HEK293 (cell line): Measurements from ENCODE around the gene DCT.

Source experiments
- CTCF ChIA-PET: fragments of 350-600 bp; formaldehyde crosslinking; extraction: SDS; loops from one replicate; lab custom pipeline; 2021; ENCODE audit warnings: antibody characterized with exemption; lab: Yijun Ruan, JAX
- POLR2A ChIA-PET: fragments of 300-600 bp; formaldehyde crosslinking; extraction: SDS; loops from one replicate; lab custom pipeline; 2020; ENCODE audit warnings: antibody characterized with exemption, inconsistent platforms; lab: Yijun Ruan, JAX
- H3K27ac ChIP-seq: fragments of 200-500 bp; sonication (Bioruptor generic); 2 replicates; pipeline ENCODE4 v1.5.1; 2014; ENCODE audit warnings: low read depth, low read length, control low read depth, inconsistent platforms; ENCODE audit errors: extremely low read depth
- H3K36me3 ChIP-seq, 2 experiments: fragments of 200-500 bp in 1 of 2; sonication (Bioruptor generic) in 1 of 2; 1 replicate in 1 of 2; 2 replicates in 1 of 2; pipeline ENCODE4 v1.5.1; 2014 to 2017; ENCODE audit warnings: inconsistent platforms in 2 of 2, low read length in 2 of 2; ENCODE audit not compliant: control insufficient read depth in 2 of 2, insufficient read depth in 1 of 2
- H3K4me1 ChIP-seq: fragments of 200-500 bp; sonication (Bioruptor generic); 2 replicates; pipeline ENCODE4 v1.5.1; 2014; ENCODE audit warnings: mild to moderate bottlenecking, low read length, inconsistent platforms; ENCODE audit not compliant: control insufficient read depth, insufficient read depth
- H3K4me3 ChIP-seq: 2 replicates; pipeline ENCODE4 v1.5.1; 2011; ENCODE audit warnings: low read depth, mild to moderate bottlenecking, control low read depth, low read length, moderate library complexity
- H3K9me3 ChIP-seq: fragments of 200-500 bp; sonication (Bioruptor generic); 2 replicates; pipeline ENCODE4 v1.5.1; 2014; ENCODE audit warnings: low read depth, low read length, inconsistent platforms; ENCODE audit not compliant: control insufficient read depth, insufficient read depth
- BCL11B ChIP-seq: fragments of 450-650 bp; formaldehyde crosslinking; IDR thresholded peaks from 2 replicates; pipeline ENCODE4 v1.5.1; 2016; ENCODE audit warnings: low read depth, missing biosample characterization, missing genetic modification characterization
- GLI4 ChIP-seq: fragments of 450-650 bp; formaldehyde crosslinking; IDR thresholded peaks from 2 replicates; pipeline ENCODE4 v1.5.1; 2016; ENCODE audit warnings: missing biosample characterization, missing genetic modification characterization
- INSM2 ChIP-seq: fragments of 450-650 bp; formaldehyde crosslinking; IDR thresholded peaks from 2 replicates; pipeline ENCODE4 v1.5.1; 2016; ENCODE audit warnings: missing biosample characterization, missing genetic modification characterization
- KLF1 ChIP-seq: fragments of 450-650 bp; formaldehyde crosslinking; IDR thresholded peaks from 2 replicates; pipeline ENCODE4 v1.5.1; 2016; ENCODE audit warnings: missing biosample characterization, missing genetic modification characterization
- KLF10 ChIP-seq: fragments of 450-650 bp; IDR thresholded peaks from 2 replicates; pipeline ENCODE4 v1.5.1; 2018; ENCODE audit warnings: missing biosample characterization, mild to moderate bottlenecking, missing genetic modification characterization
- MYNN ChIP-seq: fragments of 450-650 bp; formaldehyde crosslinking; IDR thresholded peaks from 2 replicates; pipeline ENCODE4 v1.5.1; 2016; ENCODE audit warnings: missing biosample characterization, missing genetic modification characterization, borderline replicate concordance
- MZF1 ChIP-seq: fragments of 450-650 bp; formaldehyde crosslinking; IDR thresholded peaks from 2 replicates; pipeline ENCODE4 v1.5.1; 2017; ENCODE audit warnings: missing biosample characterization, missing genetic modification characterization, borderline replicate concordance
- PBX3 ChIP-seq: sonication (generic); formaldehyde crosslinking; IDR thresholded peaks from 2 replicates; pipeline ENCODE4 v1.8.1; 2022; ENCODE audit warnings: mild to moderate bottlenecking, moderate library complexity, missing genetic modification reagents
- PRDM6 ChIP-seq: fragments of 450-650 bp; formaldehyde crosslinking; IDR thresholded peaks from 2 replicates; pipeline ENCODE4 v1.5.1; 2017; ENCODE audit warnings: missing biosample characterization, missing genetic modification characterization
- REPIN1 ChIP-seq: fragments of 450-650 bp; formaldehyde crosslinking; IDR thresholded peaks from 2 replicates; pipeline ENCODE4 v1.5.1; 2017; ENCODE audit warnings: missing biosample characterization, missing genetic modification characterization, low read depth
- SCRT1 ChIP-seq: fragments of 450-650 bp; formaldehyde crosslinking; IDR thresholded peaks from 2 replicates; pipeline ENCODE4 v1.5.1; 2016; ENCODE audit warnings: missing biosample characterization, missing genetic modification characterization, borderline replicate concordance
- SCRT2 ChIP-seq: fragments of 450-650 bp; formaldehyde crosslinking; IDR thresholded peaks from 2 replicates; pipeline ENCODE4 v1.5.1; 2016; ENCODE audit warnings: missing biosample characterization, missing genetic modification characterization
- ZFHX2 ChIP-seq: fragments of 450-650 bp; formaldehyde crosslinking; conservative IDR thresholded peaks from 2 replicates; pipeline ENCODE4 v1.5.1; 2016; ENCODE audit warnings: missing biosample characterization, missing genetic modification characterization
- ZFP41 ChIP-seq: fragments of 450-650 bp; formaldehyde crosslinking; IDR thresholded peaks from 2 replicates; pipeline ENCODE4 v1.5.1; 2016; ENCODE audit warnings: missing biosample characterization, missing genetic modification characterization, borderline replicate concordance
- ZNF133 ChIP-seq: fragments of 450-650 bp; formaldehyde crosslinking; IDR thresholded peaks from 2 replicates; pipeline ENCODE4 v1.5.1; 2016; ENCODE audit warnings: missing biosample characterization, missing genetic modification characterization
- ZNF155 ChIP-seq: fragments of 450-650 bp; formaldehyde crosslinking; IDR thresholded peaks from 2 replicates; pipeline ENCODE4 v1.5.1; 2016; ENCODE audit warnings: missing biosample characterization, missing genetic modification characterization
- ZNF2 ChIP-seq: fragments of 450-650 bp; formaldehyde crosslinking; IDR thresholded peaks from 2 replicates; pipeline ENCODE4 v1.5.1; 2016; ENCODE audit warnings: missing biosample characterization, missing genetic modification characterization
- ZNF23 ChIP-seq: fragments of 450-650 bp; formaldehyde crosslinking; IDR thresholded peaks from 2 replicates; pipeline ENCODE4 v1.5.1; 2016; ENCODE audit warnings: missing biosample characterization, missing genetic modification characterization, borderline replicate concordance
- ZNF239 ChIP-seq: fragments of 450-650 bp; formaldehyde crosslinking; IDR thresholded peaks from 2 replicates; pipeline ENCODE4 v1.5.1; 2016; ENCODE audit warnings: missing biosample characterization, missing genetic modification characterization
- ZNF341 ChIP-seq: fragments of 450-650 bp; formaldehyde crosslinking; IDR thresholded peaks from 2 replicates; pipeline ENCODE4; 2016; ENCODE audit warnings: low read depth, missing biosample characterization, missing genetic modification characterization
- ZNF404 ChIP-seq: fragments of 450-650 bp; formaldehyde crosslinking; IDR thresholded peaks from 2 replicates; pipeline ENCODE4 v1.5.1; 2017; ENCODE audit warnings: missing biosample characterization, missing genetic modification characterization
- ZNF416 ChIP-seq: fragments of 450-650 bp; formaldehyde crosslinking; IDR thresholded peaks from 2 replicates; pipeline ENCODE4 v1.5.1; 2016; ENCODE audit warnings: missing biosample characterization, missing genetic modification characterization
- ZNF513 ChIP-seq: fragments of 450-650 bp; IDR thresholded peaks from 2 replicates; pipeline ENCODE4 v1.5.1; 2018; ENCODE audit warnings: missing biosample characterization, missing genetic modification characterization
- ZNF558 ChIP-seq: fragments of 450-650 bp; formaldehyde crosslinking; IDR thresholded peaks from 2 replicates; pipeline ENCODE4 v1.5.1; 2016; ENCODE audit warnings: missing biosample characterization, missing genetic modification characterization
- ZNF585B ChIP-seq: fragments of 450-650 bp; formaldehyde crosslinking; IDR thresholded peaks from 2 replicates; pipeline ENCODE4 v1.5.1; 2016; ENCODE audit warnings: missing biosample characterization, missing genetic modification characterization
- ZNF596 ChIP-seq: fragments of 450-650 bp; IDR thresholded peaks from 2 replicates; pipeline ENCODE4 v1.5.0; 2018; ENCODE audit warnings: missing biosample characterization, mild to moderate bottlenecking, missing genetic modification characterization, moderate library complexity
- ZNF664 ChIP-seq: fragments of 450-650 bp; formaldehyde crosslinking; IDR thresholded peaks from 2 replicates; pipeline ENCODE4 v1.5.1; 2016; ENCODE audit warnings: missing biosample characterization, missing genetic modification characterization
- ZNF76 ChIP-seq: fragments of 450-650 bp; formaldehyde crosslinking; IDR thresholded peaks from 2 replicates; pipeline ENCODE4; 2016; ENCODE audit warnings: low read depth, missing biosample characterization, missing genetic modification characterization, borderline replicate concordance
- ZNF791 ChIP-seq: fragments of 450-650 bp; formaldehyde crosslinking; IDR thresholded peaks from 2 replicates; pipeline ENCODE4 v1.5.1; 2016; ENCODE audit warnings: missing biosample characterization, missing genetic modification characterization

DCT gene

GRCh38 chr13:94515374-94515773 is 35.9 kb upstream of the DCT start:
- CTCF ChIA-PET = interaction anchor here (1.1 kb wide), 1 partner anchor 889 kb away, joined by 3 read pairs; no protein-coding TSS in a partner anchor
- Histone ChIP-seq H3K9me3 (no peaks in the 10 kb centered on the region), H3K36me3 (no peaks in the 10 kb centered on the region), H3K27ac (no peak overlapping the region), H3K4me1 (no peaks in the 10 kb centered on the region)
- POLR2A ChIA-PET = no interaction called here
- TF ChIP-seq ZNF155 (tag by site-specific recombination) = no peak
- TF ChIP-seq ZNF596 = no peak
- TF ChIP-seq ZNF585B = no peak
- TF ChIP-seq ZNF664 (tag by site-specific recombination) = no peak
- no peak for TF ChIP-seq REPIN1 (tag by site-specific recombination)
- TF ChIP-seq ZNF513 (tag by site-specific recombination) = no peak
- no peak for TF ChIP-seq ZNF404 (tag by site-specific recombination)
- TF ChIP-seq ZNF23 (tag by site-specific recombination) = no peak
- no peak for TF ChIP-seq PRDM6
- no peak for TF ChIP-seq ZNF341 (tag by site-specific recombination)
- no peak for TF ChIP-seq ZNF791
- TF ChIP-seq SCRT2 = no peak
- TF ChIP-seq, all 188 proteins: peak for 0
- no peak overlapping the region for H3K4me3 ChIP-seq

- no peak for TF ChIP-seq ZNF416 (tag by site-specific recombination)
- TF ChIP-seq ZFP41 (tag by site-specific recombination) = no peak
- TF ChIP-seq KLF1 (tag by site-specific recombination) = no peak
- no peak for TF ChIP-seq BCL11B
- TF ChIP-seq MZF1 = no peak
- TF ChIP-seq MYNN (tag by site-specific recombination) = no peak
- no peak for TF ChIP-seq PBX3 (CRISPR knock-in tag)
- TF ChIP-seq ZNF133 (tag by site-specific recombination) = no peak
- no peak for TF ChIP-seq SCRT1 (tag by site-specific recombination)
- no peak for TF ChIP-seq KLF10 (tag by site-specific recombination)
- TF ChIP-seq ZNF239 = no peak
- no peak for TF ChIP-seq GLI4 (tag by site-specific recombination)
- no peak for TF ChIP-seq ZNF76 (tag by site-specific recombination)
- TF ChIP-seq ZNF558 (tag by site-specific recombination) = no peak
- no peak for TF ChIP-seq INSM2
- no peak for TF ChIP-seq ZNF596
- TF ChIP-seq ZNF2 (tag by site-specific recombination) = no peak
- no peak for TF ChIP-seq ZFHX2 (tag by site-specific recombination)
- H3K9me3 ChIP-seq = no peaks in the 10 kb centered on the region
- H3K4me3 ChIP-seq = no peak overlapping the region
- H3K4me1 ChIP-seq = no peaks in the 10 kb centered on the region
- POLR2A ChIA-PET = no interaction called here
- CTCF ChIA-PET = no interaction called here
- no peaks in the 10 kb centered on the region for H3K36me3 ChIP-seq
- H3K27ac ChIP-seq = no peak overlapping the region
These were observed 33.5 kb upstream of the DCT start for GRCh38 chr13:94513026-94513425.
